B cell (primary cell): Measurements from ENCODE around the gene CADM2. TPM values are rescaled to one million over a fixed set of nuclear protein-coding genes. Genes with fewer than 3 reads are reported as not detected.
"Not testable (repeated sequence)": the region's sequence is repeated elsewhere in the genome, so short reads cannot be mapped to it uniquely, and the experiment has no call there.

Experiments used
- ATAC-seq: fragments of 200-7000 bp; cut with Tn5 transposase; one replicate; pipeline ENCODE4 v1.10.0; 2021; ENCODE audit warnings: low read depth, mild to moderate bottlenecking, moderate number of reproducible peaks, moderate library complexity
- CTCF ChIA-PET: fragments of 350-600 bp; sonication (Branson Sonifier 250); formaldehyde crosslinking; loops from one replicate; lab custom pipeline; 2021; ENCODE audit warnings: antibody characterized with exemption, inconsistent platforms; lab: Charles Lee
- POLR2A ChIA-PET: fragments of 350-600 bp; sonication (Branson Sonifier 250); formaldehyde crosslinking; loops from one replicate; lab custom pipeline; 2021; ENCODE audit warnings: antibody characterized with exemption; lab: Charles Lee
- DNase-seq: peaks from one replicate; pipeline ENCODE4 v3.0.0; 2013
- H2AFZ ChIP-seq: 2 replicates; pipeline ENCODE4 v1.6.1; 2012; ENCODE audit warnings: mild to moderate bottlenecking, low read depth, low read length; ENCODE audit not compliant: insufficient read depth, poor library complexity, severe bottlenecking
- H3K27ac ChIP-seq, 2 donors: 1 replicate in 1 of 2; 2 replicates in 1 of 2; pipeline ENCODE4 v1.5.1; 2012 to 2013; ENCODE audit warnings: low read length in 2 of 2, mild to moderate bottlenecking in 2 of 2, moderate library complexity in 1 of 2
- H3K27me3 ChIP-seq, 4 experiments: fragments of 200-600 bp in 1 of 4; sonication (generic) in 1 of 4; replicated peaks in 1 of 4; 1 replicate in 2 of 4; 2 replicates in 2 of 4; pipeline versions ENCODE4 v1.6.1 to v1.7.0; 2013 to 2016; ENCODE audit warnings: low read length in 3 of 4, mild to moderate bottlenecking in 2 of 4, mixed read lengths in 1 of 4, moderate library complexity in 1 of 4; ENCODE audit not compliant: insufficient read depth in 4 of 4, control insufficient read depth in 3 of 4; ENCODE audit errors: control extremely low read depth in 1 of 4
- H3K36me3 ChIP-seq, 2 experiments: replicated peaks in 1 of 2; 1 replicate in 1 of 2; 2 replicates in 1 of 2; pipeline versions ENCODE4 v1.6.1 to v1.7.1; 2013; ENCODE audit warnings: low read length in 1 of 2; ENCODE audit not compliant: insufficient read depth in 2 of 2, control insufficient read depth in 1 of 2; ENCODE audit errors: control extremely low read depth in 1 of 2, extremely low read depth in 1 of 2
- H3K4me1 ChIP-seq, 2 donors: fragments of 200-600 bp in 1 of 2; sonication (generic) in 1 of 2; 1 replicate in 1 of 2; 2 replicates in 1 of 2; pipeline versions ENCODE4 v1.5.1 to v1.6.1; 2013 to 2017; ENCODE audit warnings: low read length in 2 of 2; ENCODE audit not compliant: control insufficient read depth in 2 of 2, insufficient read depth in 2 of 2
- H3K4me2 ChIP-seq: replicated peaks from 2 replicates; pipeline ENCODE3; 2012; ENCODE audit warnings: mild to moderate bottlenecking, low read depth, low read length; ENCODE audit not compliant: poor library complexity, severe bottlenecking
- H3K4me3 ChIP-seq, 5 experiments: fragments of 200-600 bp in 1 of 5; sonication (generic) in 1 of 5; 1 replicate in 3 of 5; 2 replicates in 2 of 5; pipeline versions ENCODE4 v1.5.1 to v1.7.0; 2011 to 2016; ENCODE audit warnings: low read length in 4 of 5, mild to moderate bottlenecking in 4 of 5, low read depth in 2 of 5, control low read depth in 1 of 5, moderate library complexity in 1 of 5; ENCODE audit not compliant: insufficient read depth in 1 of 5; ENCODE audit errors: control extremely low read depth in 1 of 5, extremely low read depth in 1 of 5
- H3K79me2 ChIP-seq: fragments of 200-600 bp; sonication (generic); one replicate; pipeline ENCODE4 v1.6.0; 2016; ENCODE audit warnings: low read length; ENCODE audit not compliant: control insufficient read depth, insufficient read depth
- H3K9ac ChIP-seq: fragments of 200-600 bp; sonication (generic); 2 replicates; pipeline ENCODE4 v1.6.1; 2017; ENCODE audit warnings: mild to moderate bottlenecking, low read length, moderate library complexity
- H3K9me3 ChIP-seq, 3 donors: one replicate each; pipeline versions ENCODE4 v1.6.1 to v1.7.1; 2013; ENCODE audit warnings: low read length in 2 of 3; ENCODE audit not compliant: control insufficient read depth in 2 of 3, insufficient read depth in 1 of 3; ENCODE audit errors: control extremely low read depth in 1 of 3
- H4K20me1 ChIP-seq: 2 replicates; pipeline ENCODE4 v1.6.0; 2012; ENCODE audit warnings: mild to moderate bottlenecking, low read length; ENCODE audit not compliant: insufficient read depth, control insufficient read depth, poor library complexity, severe bottlenecking
- H3K27ac Mint-ChIP-seq: one replicate; pipeline ENCODE4 v1.8.0; 2021; ENCODE audit warnings: mixed read lengths
- H3K27me3 Mint-ChIP-seq: one replicate; pipeline ENCODE4 v1.8.0; 2021; ENCODE audit warnings: mixed read lengths
- H3K4me1 Mint-ChIP-seq: one replicate; pipeline ENCODE4 v1.8.0; 2021; ENCODE audit warnings: mixed read lengths
- H3K4me3 Mint-ChIP-seq: one replicate; pipeline ENCODE4 v1.8.0; 2021; ENCODE audit warnings: mixed read lengths
- H3K9me3 Mint-ChIP-seq: one replicate; pipeline ENCODE4 v1.8.0; 2022; ENCODE audit warnings: mixed read lengths; ENCODE audit not compliant: insufficient read depth
- CTCF ChIP-seq: fragments of 200-600 bp; IDR thresholded peaks from one replicate; pipeline ENCODE4 v1.8.0; 2022; ENCODE audit warnings: antibody characterized with exemption, mild to moderate bottlenecking
- EZH2 ChIP-seq: IDR thresholded peaks from 2 replicates; pipeline ENCODE4 v1.6.1; 2012; ENCODE audit warnings: borderline replicate concordance, low read depth, mild to moderate bottlenecking, moderate library complexity, low read length; ENCODE audit not compliant: insufficient read depth, poor library complexity, severe bottlenecking
- WGBS: methylation state at CpG from one replicate; pipeline ENCODE4 v1.1.5; 2013; ENCODE audit warnings: missing lambda C conversion rate; ENCODE audit not compliant: insufficient coverage; 5-methylcytosine and 5-hydroxymethylcytosine counted together
- intact Hi-C: fragments of 100-400 bp; cut with micrococcal nuclease; formaldehyde crosslinking; loops from one replicate; pipeline ENCODE4 v1.10.0; 2022
- polyA plus RNA-seq: library from polyadenylated mRNA; depleted of rRNA; stranded (reverse); fragments of >200 nt; gene quantifications from 2 replicates; pipeline ENCODE4 v1.2.3, GENCODE V29; 2012
- total RNA-seq, 2 donors: library from RNA; stranded (reverse); fragments of 120-200 nt in 1 of 2; gene quantifications; 1 replicate in 1 of 2; 2 replicates in 1 of 2; pipeline versions ENCODE4 v1.2.3 to v1.2.4, GENCODE V29; 2013 to 2022

Gene CADM2
- total and polyA plus RNA-seq, 2 donors (not counting 1 experiment from before 2014, with no cell fraction given), result 0.10 to 0.37 TPM

DNA sequence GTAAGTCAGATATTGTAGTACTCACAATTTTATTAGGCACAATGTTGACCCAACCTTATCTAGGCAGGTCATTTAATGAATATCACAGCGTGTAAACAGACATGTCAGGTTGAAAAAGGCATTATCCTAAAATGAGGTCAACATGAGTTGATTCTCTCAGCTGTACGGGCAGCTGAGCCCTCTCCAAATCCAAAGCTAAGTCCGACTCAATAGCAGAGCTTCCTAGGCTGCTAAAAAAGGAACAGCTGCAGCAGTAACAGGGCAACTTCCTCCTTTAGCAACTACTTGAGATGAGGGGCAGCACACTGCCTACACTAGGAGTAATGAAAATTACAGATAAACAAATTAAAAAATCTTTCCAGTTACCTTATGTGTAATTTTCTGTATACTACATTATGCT lies 189.2 kb downstream of the CADM2 start:
- POLR2A ChIA-PET, result no interaction called here

GRCh38 chr3:85151555-85151954 lies 192.8 kb downstream of the CADM2 start:
- Histone ChIP-seq H2AFZ (no peak overlapping the region), H3K79me2 (no peaks in the 10 kb centered on the region), H3K36me3 (no peaks in the 10 kb centered on the region), H3K4me3 (no peak overlapping the region), H4K20me1 (no peaks in the 10 kb centered on the region), H3K4me1 (no peaks in the 10 kb centered on the region), H3K27ac (no peak overlapping the region), H3K27me3 (no peaks in the 10 kb centered on the region), H3K9me3 (peaks cover 0 to 6% (median 0%) of the 10 kb centered on the region in 3 donors), H3K4me2 (no peak overlapping the region), H3K9ac (no peak overlapping the region)
- WGBS, result no CpG with 5 or more reads among the region's 1 CpG
- POLR2A ChIA-PET, result no interaction called here
- H3K4me1 Mint-ChIP-seq, result no peaks in the 10 kb centered on the region
- no peak for ATAC-seq
- DNase-seq, result no peak
- H3K4me3 Mint-ChIP-seq, result no peak overlapping the region
- H3K27ac Mint-ChIP-seq, result no peak overlapping the region
- no peaks in the 10 kb centered on the region for H3K27me3 Mint-ChIP-seq
- H3K9me3 Mint-ChIP-seq, result no peaks in the 10 kb centered on the region
- intact Hi-C loops, result no loop called here
- no peak for TF ChIP-seq EZH2
- no peak for TF ChIP-seq CTCF
- CTCF ChIA-PET, result no interaction called here

More for the DNA sequence above, 189.2 kb downstream of the CADM2 start:
- WGBS, result 18% methylated on average over 2 of the region's 3 CpGs
- Mint-ChIP-seq H3K4me1 (no peaks in the 10 kb centered on the region), H3K9me3 (no peaks in the 10 kb centered on the region), H3K27ac (no peak overlapping the region), H3K4me3 (no peak overlapping the region), H3K27me3 (no peaks in the 10 kb centered on the region)
- Histone ChIP-seq H4K20me1 (no peaks in the 10 kb centered on the region), H3K4me3 (no peak overlapping the region), H3K27me3 (no peaks in the 10 kb centered on the region), H3K4me2 (no peak overlapping the region), H3K79me2 (no peaks in the 10 kb centered on the region), H3K4me1 (no peaks in the 10 kb centered on the region), H3K9ac (no peak overlapping the region), H3K9me3 (peaks cover 0 to 2% (median 0%) of the 10 kb centered on the region in 3 donors), H2AFZ (no peak overlapping the region), H3K27ac (no peak overlapping the region), H3K36me3 (no peaks in the 10 kb centered on the region)
- ATAC-seq (no peak), DNase-seq (no peak)
- TF ChIP-seq CTCF (no peak), EZH2 (no peak)
- CTCF ChIA-PET, result no interaction called here
- intact Hi-C loops, result no loop called here

DNA sequence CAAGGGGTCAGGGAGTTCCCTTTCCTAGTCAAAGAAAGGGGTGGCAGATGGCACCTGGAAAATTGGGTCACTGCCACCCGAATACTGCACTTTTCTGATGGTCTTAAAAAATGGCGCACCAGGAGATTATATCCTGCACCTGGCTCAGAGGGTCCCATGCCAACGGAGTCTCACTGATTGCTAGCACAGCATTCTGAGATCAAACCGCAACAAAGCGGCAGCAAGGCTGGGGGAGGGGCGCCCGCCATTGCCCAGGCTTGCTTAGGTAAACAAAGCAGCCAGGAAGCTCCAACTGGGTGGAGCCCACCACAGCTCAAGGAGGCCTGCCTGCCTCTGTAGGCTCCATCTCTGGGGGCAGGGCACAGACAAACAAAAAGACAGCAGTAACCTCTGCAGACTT lies 194.5 kb downstream of the CADM2 start:
- DNase-seq, POLR2A ChIA-PET, H3K27ac ChIP-seq, H3K27me3 ChIP-seq, H3K9ac ChIP-seq, H3K36me3 ChIP-seq, H3K4me2 ChIP-seq, H3K4me3 ChIP-seq, H2AFZ ChIP-seq, H3K4me3 Mint-ChIP-seq, CTCF ChIA-PET, ATAC-seq, H3K4me1 Mint-ChIP-seq, H4K20me1 ChIP-seq, H3K9me3 Mint-ChIP-seq, H3K79me2 ChIP-seq, H3K27ac Mint-ChIP-seq, H3K9me3 ChIP-seq, H3K4me1 ChIP-seq, H3K27me3 Mint-ChIP-seq, intact Hi-C loops: not testable (repeated sequence)
- 86% methylated on average over 5 of the region's 7 CpGs for WGBS
